K562 (cell line): ENCODE measurements around the gene TMTC2.

Source experiments
- BRD9 ChIP-seq: fragments of 450-650 bp; IDR thresholded peaks from 2 replicates; pipeline ENCODE4 v1.6.1; 2018; ENCODE audit warnings: low read depth; ENCODE audit not compliant: partially characterized antibody
- CAMTA2 ChIP-seq: fragments of 250-450 bp; sonication (Bioruptor Pico); conservative IDR thresholded peaks from 2 replicates; pipeline ENCODE4 v1.5.1; 2022
- CHD2 ChIP-seq: IDR thresholded peaks from 2 replicates; pipeline ENCODE4 v1.6.1; 2011; ENCODE audit warnings: low read depth, low read length
- CREB1 ChIP-seq, 2 experiments: sonication (generic) in 1 of 2; formaldehyde crosslinking in 1 of 2; IDR thresholded peaks; 2 replicates each; pipeline versions ENCODE4 v1.6.1 to v1.8.0; 2012 to 2022; ENCODE audit warnings: inconsistent platforms in 1 of 2, mild to moderate bottlenecking in 1 of 2, missing genetic modification reagents in 1 of 2, moderate library complexity in 1 of 2
- CTCF ChIP-seq, 3 experiments: IDR thresholded peaks in 2 of 3; conservative IDR thresholded peaks in 1 of 3; 2 replicates each; pipeline ENCODE4 v1.5.1; 2011 to 2012; ENCODE audit warnings: low read length in 3 of 3, mild to moderate bottlenecking in 3 of 3, control low read depth in 2 of 3, improper control_type of control experiment in 1 of 3, inconsistent platforms in 1 of 3, low read depth in 1 of 3, mixed read lengths in 1 of 3, moderate library complexity in 1 of 3; ENCODE audit not compliant: insufficient read depth in 2 of 3
- E2F8 ChIP-seq: fragments of 450-650 bp; IDR thresholded peaks from 2 replicates; pipeline ENCODE4 v1.7.1; 2018; ENCODE audit warnings: mild to moderate bottlenecking, low read depth; ENCODE audit not compliant: partially characterized antibody
- ELK1 ChIP-seq: sonication (generic); formaldehyde crosslinking; IDR thresholded peaks from 2 replicates; pipeline ENCODE4 v1.8.1; 2022; ENCODE audit warnings: missing genetic modification reagents
- EWSR1 ChIP-seq: fragments of 450-650 bp; IDR thresholded peaks from 2 replicates; pipeline ENCODE4 v1.6.1; 2018; ENCODE audit warnings: borderline replicate concordance, mild to moderate bottlenecking, low read depth, moderate library complexity; ENCODE audit not compliant: partially characterized antibody
- KAT7 ChIP-seq: sonication (generic); formaldehyde crosslinking; IDR thresholded peaks from 2 replicates; pipeline ENCODE4 v1.8.0; 2022; ENCODE audit warnings: missing genetic modification reagents, mild to moderate bottlenecking, borderline replicate concordance
- PKNOX1 ChIP-seq: fragments of 450-650 bp; IDR thresholded peaks from 2 replicates; pipeline ENCODE4 v1.6.1; 2016
- SRSF9 ChIP-seq: fragments of 200-400 bp; formaldehyde crosslinking; IDR thresholded peaks from 2 replicates; pipeline ENCODE4 v1.6.1; 2017; ENCODE audit warnings: low read depth, low read length, borderline replicate concordance
- ZNF384 ChIP-seq: IDR thresholded peaks from 2 replicates; pipeline ENCODE4 v1.6.1; 2012; ENCODE audit warnings: low read depth, low read length, improper control_type of control experiment
- ZNF449 ChIP-seq: fragments of 250-450 bp; sonication (Bioruptor Pico); IDR thresholded peaks from 2 replicates; pipeline ENCODE4 v1.8.0; 2022; ENCODE audit warnings: moderate library complexity, mild to moderate bottlenecking, inconsistent platforms

- TF ChIP-seq BRD9 (no peak), EWSR1 (no peak), PKNOX1 (no peak), CTCF (IDR thresholded peaks at IDR 0.05 in 2 of 3, conservative IDR thresholded peaks at IDR 0.05 in 1 of 3; ENCODE audit: insufficient read depth in 2 of 3, low read depth in 1 of 3, low read length in 3 of 3) (no peak), KAT7 (CRISPR knock-in tag) (no peak), SRSF9 (no peak), ZNF449 (CRISPR knock-in tag) (no peak), ZNF384 (no peak), CREB1 (IDR thresholded peaks at IDR 0.05) (no peak), CREB1 (CRISPR knock-in tag; IDR thresholded peaks at IDR 0.05) (no peak), CAMTA2 (no peak), ELK1 (no peak), E2F8 (no peak), CHD2 (no peak)
These were observed 456.2 kb downstream of the TMTC2 start for GRCh38 chr12:83142914-83143313.
